HG03108 (cell line): Measurements from ENCODE around the gene WDTC1.

Experiments
- ATAC-seq: cut with Tn5 transposase; IDR thresholded peaks from one replicate; pipeline ENCODE4 v1.9.1; 2021; ENCODE audit warnings: moderate library complexity; ENCODE audit not compliant: unreplicated experiment

The WDTC1 gene

GRCh38 chr1:27300341-27301051 is 66.1 kb downstream of the WDTC1 start:
- no peak for ATAC-seq

GRCh38 chr1:27301052-27301422 is 66.6 kb downstream of the WDTC1 start:
- no peak for ATAC-seq

- ATAC-seq = no peak
These were observed 67.3 kb downstream of the WDTC1 start for GRCh38 chr1:27301582-27302199.

- no peak for ATAC-seq
These were observed 68.2 kb downstream of the WDTC1 start for GRCh38 chr1:27302612-27303011.

- no peak for ATAC-seq
These were observed 69.1 kb downstream of the WDTC1 start for GRCh38 chr1:27303509-27303908.

- no peak for ATAC-seq
These were observed 71.6 kb downstream of the WDTC1 start for GRCh38 chr1:27306071-27306470.

GRCh38 chr1:27306892-27307761 is 72.7 kb downstream of the WDTC1 start:
- no peak for ATAC-seq

GRCh38 chr1:27307874-27308598 is 73.6 kb downstream of the WDTC1 start:
- no peak for ATAC-seq

GRCh38 chr1:27314169-27314568 is 79.7 kb downstream of the WDTC1 start:
- ATAC-seq = no peak

- ATAC-seq = no peak
These were observed 80.3 kb downstream of the WDTC1 start for GRCh38 chr1:27314737-27315136.

- ATAC-seq = no peak
These were observed 82.4 kb downstream of the WDTC1 start for GRCh38 chr1:27316860-27317259.

- ATAC-seq = no peak
These were observed 83.7 kb downstream of the WDTC1 start for GRCh38 chr1:27318136-27318535.

GRCh38 chr1:27318596-27318995 is 84.2 kb downstream of the WDTC1 start:
- no peak for ATAC-seq

- peak; percentile 94 for ATAC-seq
These were observed 87.6 kb downstream of the WDTC1 start, which contains the start of gene TMEM222 for GRCh38 chr1:27321813-27322568. TMEM222 (plus strand) TSS chr1:27322163; CDS start chr1:27322198, 35 bp downstream.

GRCh38 chr1:27322569-27323240 is 88.3 kb downstream of the WDTC1 start:
- ATAC-seq = peak; percentile 5

GRCh38 chr1:27325286-27325685 is 90.9 kb downstream of the WDTC1 start:
- ATAC-seq = no peak

- ATAC-seq = no peak
These were observed 93.5 kb downstream of the WDTC1 start for GRCh38 chr1:27327964-27328363.

GRCh38 chr1:27330786-27331185 is 96.4 kb downstream of the WDTC1 start:
- no peak for ATAC-seq

GRCh38 chr1:27331426-27331825 is 97.0 kb downstream of the WDTC1 start:
- ATAC-seq = no peak

- no peak for ATAC-seq
These were observed 97.5 kb downstream of the WDTC1 start for GRCh38 chr1:27331922-27332321.
